Activated CD4-positive, alpha-beta T cell treated with anti-CD3 and anti-CD28 coated beads for 4 hours (primary cell): ENCODE results near the gene CFHR2.

Experiments used
- DNase-seq, 2 donors: peaks; one replicate each; pipeline ENCODE4 v3.0.0-alpha.2; 2020

CFHR2 gene

DNA sequence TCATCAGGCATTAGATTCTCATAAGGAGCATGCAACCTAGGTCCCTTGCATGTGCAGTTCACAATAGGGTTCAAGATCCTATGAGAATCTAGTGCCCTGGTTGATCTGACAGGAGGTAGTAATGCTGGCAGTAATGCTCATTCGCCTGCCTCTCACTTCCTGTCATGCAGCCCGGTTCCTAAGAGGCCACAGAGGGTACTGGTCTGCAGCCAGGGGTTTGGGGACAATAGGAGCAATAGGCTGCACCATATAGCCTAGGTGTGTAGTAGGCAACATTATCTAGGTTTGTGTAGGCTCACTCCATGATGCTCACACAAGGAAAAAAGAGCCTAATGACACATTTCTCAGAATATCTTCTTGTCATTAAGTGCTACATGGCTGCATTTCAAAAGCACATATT lies 59.6 kb downstream of the CFHR2 start:
- no peak for DNase-seq

DNA sequence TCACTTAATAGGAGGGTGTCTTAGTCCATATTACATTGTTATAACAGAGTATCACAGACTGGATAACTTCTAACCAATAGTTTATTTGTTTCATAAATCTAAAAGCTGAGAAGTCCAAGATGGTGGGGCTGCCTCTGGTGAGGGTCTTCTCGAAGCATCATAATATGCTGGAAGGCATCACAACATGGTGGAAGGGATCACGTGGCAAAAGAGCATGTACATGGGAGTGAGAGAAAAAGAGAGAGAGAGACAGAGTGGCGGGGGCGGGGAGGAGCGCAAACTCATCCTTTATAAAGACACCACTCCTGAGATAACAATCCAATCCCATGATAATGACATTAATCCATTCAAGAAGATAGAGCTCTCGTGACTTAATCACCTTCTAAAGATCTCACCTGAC lies 65.3 kb downstream of the CFHR2 start:
- no peak for DNase-seq
